Hepatocyte (in vitro differentiated cells): Measurements from ENCODE around the gene MAGEF1.

Experiments
- EZH2 ChIP-seq: fragments of 200-600 bp; sonication (generic); IDR thresholded peaks from 2 replicates; pipeline ENCODE4 v1.6.1; 2016; ENCODE audit warnings: antibody characterized with exemption, mild to moderate bottlenecking, borderline replicate concordance
- EZH2phosphoT487 ChIP-seq: fragments of 200-600 bp; sonication (generic); IDR thresholded peaks from one replicate; pipeline ENCODE4 v1.6.1; 2018; ENCODE audit warnings: antibody characterized with exemption, mild to moderate bottlenecking, low read depth, moderate library complexity; ENCODE audit not compliant: unreplicated experiment, severe bottlenecking
- TF ChIP-seq, protein P1 (sequence below): fragments of 200-600 bp; sonication (generic); IDR thresholded peaks from 2 replicates; pipeline ENCODE4 v1.5.1; 2016; ENCODE audit warnings: antibody characterized with exemption, mild to moderate bottlenecking; ENCODE audit not compliant: poor library complexity

DNA sequence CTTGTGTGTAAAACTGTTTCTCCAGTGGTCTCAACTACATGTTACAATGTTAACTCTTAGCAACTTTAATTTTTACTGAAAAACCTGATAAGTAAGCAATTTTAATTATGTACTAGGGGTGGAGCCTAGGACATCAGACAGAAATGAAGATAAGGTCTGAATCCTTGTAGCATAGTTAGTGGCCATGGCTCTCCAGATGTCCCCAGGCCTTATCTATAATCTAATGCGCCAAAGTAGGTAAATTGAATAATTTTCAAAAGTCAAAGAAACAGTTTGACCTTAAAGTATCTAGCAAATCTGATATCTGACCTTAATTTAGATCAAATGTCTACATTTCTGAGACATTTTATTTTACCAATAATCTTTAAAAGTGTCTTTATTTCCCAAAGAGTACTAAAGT is 8.2 kb downstream of the MAGEF1 start:
- TF ChIP-seq, protein P1, sequence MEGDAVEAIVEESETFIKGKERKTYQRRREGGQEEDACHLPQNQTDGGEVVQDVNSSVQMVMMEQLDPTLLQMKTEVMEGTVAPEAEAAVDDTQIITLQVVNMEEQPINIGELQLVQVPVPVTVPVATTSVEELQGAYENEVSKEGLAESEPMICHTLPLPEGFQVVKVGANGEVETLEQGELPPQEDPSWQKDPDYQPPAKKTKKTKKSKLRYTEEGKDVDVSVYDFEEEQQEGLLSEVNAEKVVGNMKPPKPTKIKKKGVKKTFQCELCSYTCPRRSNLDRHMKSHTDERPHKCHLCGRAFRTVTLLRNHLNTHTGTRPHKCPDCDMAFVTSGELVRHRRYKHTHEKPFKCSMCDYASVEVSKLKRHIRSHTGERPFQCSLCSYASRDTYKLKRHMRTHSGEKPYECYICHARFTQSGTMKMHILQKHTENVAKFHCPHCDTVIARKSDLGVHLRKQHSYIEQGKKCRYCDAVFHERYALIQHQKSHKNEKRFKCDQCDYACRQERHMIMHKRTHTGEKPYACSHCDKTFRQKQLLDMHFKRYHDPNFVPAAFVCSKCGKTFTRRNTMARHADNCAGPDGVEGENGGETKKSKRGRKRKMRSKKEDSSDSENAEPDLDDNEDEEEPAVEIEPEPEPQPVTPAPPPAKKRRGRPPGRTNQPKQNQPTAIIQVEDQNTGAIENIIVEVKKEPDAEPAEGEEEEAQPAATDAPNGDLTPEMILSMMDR: no peak
- TF ChIP-seq EZH2 (no peak), EZH2phosphoT487 (no peak)
